Activated CD4-positive, alpha-beta T cell treated with anti-CD3 and anti-CD28 coated beads, Interleukin-10, Interleukin-2, amounts not matched to agents 100 ng/mL and 50 ng/mL, durations not matched to agents 16 hours and 8 hours (primary cell): Measurements from ENCODE around the gene AGAP3.

Source experiments
- DNase-seq: peaks from one replicate; pipeline ENCODE4 v3.0.0-alpha.2; 2020

Gene AGAP3

DNA sequence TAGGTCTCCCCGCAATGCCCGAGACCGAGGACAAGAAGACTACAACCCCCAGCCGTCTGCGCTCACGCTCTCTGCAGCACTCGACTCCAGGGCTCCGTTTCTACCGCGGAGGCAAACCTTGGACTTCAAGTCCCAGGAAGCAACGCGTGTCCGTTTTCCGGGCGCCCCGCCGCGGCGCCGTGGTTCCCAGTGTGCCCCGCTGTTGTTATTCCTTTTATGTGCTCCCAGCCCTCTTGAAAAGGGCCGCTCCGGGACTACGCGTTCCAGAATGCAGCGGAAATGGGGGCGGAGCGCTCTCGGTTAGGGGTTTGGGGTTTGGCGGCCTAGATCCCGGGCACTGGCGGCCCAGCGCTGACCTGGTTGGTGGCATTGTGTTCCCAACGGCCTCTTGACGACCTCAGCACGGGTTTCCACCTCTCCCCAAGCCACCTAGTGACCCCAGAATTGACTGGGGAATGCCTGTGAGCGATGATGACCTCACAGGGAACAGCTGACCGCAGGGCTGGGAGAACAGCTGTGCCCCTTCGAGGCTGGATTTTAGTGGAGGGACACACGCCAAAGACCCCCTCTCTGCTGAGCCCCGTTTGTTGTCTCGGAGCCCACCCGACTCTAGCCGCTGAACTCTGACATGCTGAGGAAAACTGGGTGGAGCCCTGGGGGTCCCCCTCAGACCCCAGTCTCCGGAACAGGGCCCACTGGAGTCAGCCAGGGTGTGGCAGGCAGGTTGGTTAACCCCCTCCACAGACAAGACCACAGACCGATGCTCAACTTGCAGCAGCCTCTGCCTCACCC, 28.1 kb upstream of the AGAP3 start:
- peak; percentile 99 for DNase-seq

GRCh38 chr7:151058781-151059366, 27.4 kb upstream of the AGAP3 start:
- DNase-seq = no peak

- DNase-seq = peak; percentile 84
These were observed 26.7 kb upstream of the AGAP3 start, which contains the start of gene SLC4A2 for GRCh38 chr7:151059367-151060112. SLC4A2 (plus strand) TSS chr7:151059589; CDS start chr7:151061988, 2,399 bp downstream.

GRCh38 chr7:151060113-151060415, 26.2 kb upstream of the AGAP3 start:
- DNase-seq = no peak

DNA sequence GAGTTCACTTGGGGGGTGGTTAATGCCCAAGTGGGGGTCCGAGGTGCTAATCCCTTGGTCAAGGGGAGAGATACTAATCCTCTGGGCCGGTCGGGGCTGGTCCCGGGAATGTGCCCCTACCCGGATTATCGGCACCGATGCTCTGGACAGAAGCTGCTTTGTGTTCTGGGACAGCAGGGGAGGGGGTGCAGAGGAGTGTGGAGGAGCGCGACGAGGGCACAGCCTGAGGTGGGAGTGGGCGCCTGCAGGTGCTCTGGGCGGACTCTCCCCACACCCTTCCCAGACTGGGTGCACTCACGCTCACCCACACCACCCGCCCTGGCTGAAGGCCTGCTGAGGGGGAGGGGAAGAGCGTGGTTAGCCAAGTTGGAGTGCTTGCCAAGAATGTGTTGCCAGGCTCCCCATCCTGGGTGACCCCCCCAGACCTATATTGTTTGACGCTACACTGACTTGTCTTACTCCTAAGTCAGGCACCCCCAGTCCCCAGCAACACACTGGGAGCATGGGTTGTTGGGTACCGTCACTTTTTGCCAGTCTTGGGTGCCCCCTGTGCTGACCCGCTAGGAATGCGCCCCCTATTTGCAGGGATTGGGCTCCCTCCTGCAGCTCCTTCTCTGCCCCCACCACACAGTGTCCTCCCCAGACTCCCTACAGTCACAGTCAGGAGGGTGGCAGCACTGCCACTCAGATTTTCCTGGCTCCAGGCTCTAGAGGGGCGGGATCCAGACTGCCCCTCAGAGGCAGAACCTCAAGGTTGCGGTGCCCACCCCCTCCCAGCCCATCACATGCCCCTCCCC, 25.7 kb upstream of the AGAP3 start:
- DNase-seq = peak; percentile 36

GRCh38 chr7:151061213-151062110, 24.8 kb upstream of the AGAP3 start:
- DNase-seq = no peak

- no peak for DNase-seq
These were observed 24.2 kb upstream of the AGAP3 start for GRCh38 chr7:151062111-151062398.

DNA sequence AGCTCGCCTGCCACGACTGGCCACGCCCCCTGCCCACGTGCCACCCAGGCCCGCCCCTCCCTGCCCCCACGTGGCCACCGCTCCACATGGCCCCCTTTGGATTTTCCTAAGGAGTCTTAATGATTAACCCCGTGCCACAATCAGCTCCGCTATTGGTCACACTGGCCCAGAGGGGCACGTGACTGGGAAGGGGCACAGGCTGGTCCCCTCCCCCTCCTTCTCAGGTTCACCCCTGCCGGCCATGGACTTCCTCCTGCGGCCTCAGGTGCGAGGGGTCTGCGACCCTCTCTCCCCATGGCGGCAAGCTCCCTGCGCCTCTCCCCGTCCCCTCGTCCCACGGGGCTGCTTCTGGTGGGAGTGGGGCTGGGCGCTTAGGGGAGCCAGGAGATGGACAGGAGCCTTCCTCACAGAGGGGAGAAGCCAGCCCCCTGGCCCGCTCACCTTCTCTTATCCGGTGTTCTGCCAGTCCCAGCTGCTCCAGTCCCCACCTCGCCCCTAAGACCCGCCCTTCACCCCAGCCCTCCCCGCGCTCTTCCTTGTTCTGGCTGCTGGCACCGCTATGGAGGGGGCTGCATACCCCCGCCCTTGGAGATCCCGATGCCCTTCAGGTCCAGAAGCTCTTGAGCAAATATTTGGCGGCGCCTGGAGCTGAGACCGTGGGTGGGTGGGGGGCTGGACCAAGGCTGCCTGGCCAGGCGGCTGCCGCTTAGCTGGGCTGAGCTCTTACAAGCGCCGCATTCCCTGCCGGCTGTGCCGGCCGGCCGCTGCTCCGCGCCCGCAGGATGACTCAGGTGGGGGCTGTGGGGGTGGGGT, 23.7 kb upstream of the AGAP3 start:
- DNase-seq = no peak

- no peak for DNase-seq
These were observed 23.1 kb upstream of the AGAP3 start for GRCh38 chr7:151063212-151063561.

DNA sequence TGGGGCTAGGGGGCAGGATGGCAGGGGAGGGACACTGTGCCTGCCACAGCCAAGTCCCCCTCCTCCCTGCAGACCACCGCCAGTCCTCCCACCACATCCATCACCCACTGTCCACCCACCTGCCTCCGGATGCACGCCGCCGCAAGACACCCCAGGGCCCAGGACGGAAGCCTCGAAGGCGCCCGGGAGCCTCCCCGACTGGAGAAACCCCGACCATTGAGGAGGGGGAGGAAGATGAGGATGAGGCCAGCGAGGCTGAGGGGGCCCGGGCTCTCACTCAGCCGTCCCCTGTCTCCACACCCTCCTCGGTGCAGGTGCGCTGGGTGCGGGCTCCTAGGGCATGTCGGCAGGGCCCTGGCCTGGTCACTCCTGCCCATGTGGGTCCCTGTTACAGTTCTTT, 21.8 kb upstream of the AGAP3 start:
- DNase-seq = no peak

DNA sequence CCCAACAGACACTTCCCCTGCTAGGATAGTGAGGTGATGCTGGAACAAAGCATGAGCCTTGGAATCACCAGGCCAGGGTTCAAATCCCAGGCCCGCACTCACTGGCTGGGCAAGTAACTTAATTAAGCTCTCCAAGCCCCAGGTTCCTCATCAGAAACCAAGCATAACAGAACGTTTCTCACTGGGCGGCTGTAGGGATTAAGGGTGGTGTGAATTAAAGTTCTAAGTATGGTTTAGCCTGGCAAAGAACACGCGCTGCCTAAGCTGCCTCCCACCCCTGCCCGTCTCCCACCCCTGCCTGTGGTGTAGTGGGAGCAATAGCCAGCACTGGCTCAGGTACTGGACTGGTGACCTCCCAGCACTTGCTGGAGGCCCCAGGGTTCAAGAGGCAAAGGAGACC, 21.3 kb upstream of the AGAP3 start:
- DNase-seq = no peak

- no peak for DNase-seq
These were observed 20.8 kb upstream of the AGAP3 start for GRCh38 chr7:151065516-151065915.

GRCh38 chr7:151066273-151066974, 19.9 kb upstream of the AGAP3 start:
- DNase-seq = no peak

DNA sequence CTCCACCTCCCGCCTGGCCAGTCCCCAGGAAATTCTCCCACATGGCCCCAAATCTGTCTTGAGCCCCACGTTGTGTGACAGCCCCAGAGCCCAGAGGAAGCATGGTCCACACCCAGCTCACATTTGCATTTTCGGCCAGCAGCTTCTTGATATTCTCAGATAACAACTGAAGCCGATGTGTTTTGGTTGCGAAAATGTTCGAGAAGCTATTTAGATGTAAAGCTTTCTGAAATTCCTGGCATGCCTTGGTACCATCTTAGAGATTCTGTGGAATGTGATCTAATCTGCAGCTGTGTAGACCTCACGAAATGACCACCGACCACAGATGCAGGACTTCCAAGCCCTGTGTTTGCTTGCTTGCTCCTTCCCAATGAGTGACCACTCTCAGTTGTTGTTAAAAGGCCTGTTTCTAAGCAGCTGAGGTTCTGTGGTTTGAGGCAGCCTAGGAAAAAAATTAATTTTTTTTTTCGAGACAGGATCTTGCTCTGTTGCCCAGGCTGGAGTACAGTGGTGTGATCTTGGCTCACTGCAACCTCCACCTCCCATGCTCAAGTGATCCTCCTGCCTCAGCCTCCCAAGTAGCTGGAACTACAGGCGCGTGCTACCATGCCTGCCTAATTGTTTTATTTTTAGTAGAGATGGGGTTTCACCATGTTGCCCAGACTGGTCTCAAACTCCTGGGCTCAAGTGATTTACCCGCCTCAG, 18.1 kb upstream of the AGAP3 start:
- DNase-seq = no peak

DNA sequence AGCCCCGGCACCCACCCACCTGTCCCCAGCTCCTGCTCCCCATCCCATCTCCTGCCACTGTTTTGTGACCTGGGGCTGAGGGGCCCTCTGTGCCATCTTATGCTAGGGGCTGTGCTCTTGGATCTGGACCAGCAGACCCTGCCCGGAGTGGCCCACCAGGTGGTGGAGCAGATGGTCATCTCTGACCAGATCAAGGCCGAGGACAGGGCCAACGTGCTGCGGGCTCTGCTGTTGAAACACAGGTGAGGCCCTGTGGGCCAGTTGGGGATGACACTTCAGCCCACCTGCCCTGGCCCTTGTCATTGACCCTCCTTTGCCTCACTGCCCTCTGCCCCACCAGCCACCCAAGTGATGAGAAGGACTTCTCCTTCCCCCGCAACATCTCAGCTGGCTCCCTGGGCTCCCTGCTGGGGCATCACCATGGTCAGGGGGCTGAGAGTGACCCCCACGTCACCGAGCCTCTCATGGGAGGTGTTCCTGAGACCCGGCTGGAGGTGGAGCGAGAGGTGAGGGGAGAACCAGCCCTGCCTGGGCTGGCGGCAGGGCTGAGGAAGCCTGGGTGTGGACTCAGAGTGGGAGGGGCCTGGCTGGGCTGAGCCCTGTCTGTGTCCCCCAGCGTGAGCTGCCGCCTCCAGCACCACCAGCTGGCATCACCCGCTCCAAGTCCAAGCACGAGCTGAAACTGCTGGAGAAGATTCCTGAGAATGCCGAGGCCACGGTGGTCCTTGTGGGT, 16.3 kb upstream of the AGAP3 start:
- no peak for DNase-seq

GRCh38 chr7:151070574-151070960, 15.7 kb upstream of the AGAP3 start:
- no peak for DNase-seq

GRCh38 chr7:151071032-151071866, 15.0 kb upstream of the AGAP3 start:
- DNase-seq = no peak

GRCh38 chr7:151073990-151074389, 12.3 kb upstream of the AGAP3 start:
- DNase-seq = no peak
